K562 (cell line): ENCODE data around the gene CPEB1. TPM values are rescaled to one million over a fixed set of nuclear protein-coding genes. Genes with fewer than 3 reads are reported as not detected.

Experiments used
- BRD9 ChIP-seq: fragments of 450-650 bp; IDR thresholded peaks from 2 replicates; pipeline ENCODE4 v1.6.1; 2018; ENCODE audit warnings: low read depth; ENCODE audit not compliant: partially characterized antibody
- CBFB ChIP-seq: sonication (generic); formaldehyde crosslinking; IDR thresholded peaks from 2 replicates; pipeline ENCODE4 v1.4.0; 2020; ENCODE audit warnings: mild to moderate bottlenecking, missing genetic modification reagents
- ETV1 ChIP-seq: fragments of 450-650 bp; conservative IDR thresholded peaks from 2 replicates; pipeline ENCODE4 v1.6.1; 2016; ENCODE audit warnings: missing genetic modification characterization, control low read depth, low read depth, missing compliant biosample characterization
- MCM7 ChIP-seq, 2 experiments: fragments of 450-650 bp; IDR thresholded peaks; 2 replicates each; pipeline ENCODE4 v1.6.1; 2016 to 2018
- MECOM ChIP-seq: fragments of 250-450 bp; sonication (Bioruptor Pico); IDR thresholded peaks from 2 replicates; pipeline ENCODE4 v1.8.0; 2022; ENCODE audit warnings: inconsistent platforms
- MTA3 ChIP-seq: fragments of 450-650 bp; formaldehyde crosslinking; IDR thresholded peaks from 2 replicates; pipeline ENCODE4 v1.6.1; 2017; ENCODE audit warnings: mild to moderate bottlenecking, borderline replicate concordance
- TCF7 ChIP-seq: sonication (generic); IDR thresholded peaks from 2 replicates; pipeline ENCODE4 v1.6.1; 2016; ENCODE audit warnings: antibody characterized with exemption, borderline replicate concordance
- ZC3H8 ChIP-seq: fragments of 450-650 bp; IDR thresholded peaks from 2 replicates; pipeline ENCODE4 v1.6.1; 2017
- polyA plus RNA-seq, 8 experiments: library from polyadenylated mRNA; depleted of rRNA in 4 of 8; stranded (reverse) in 5 of 8; unstranded in 3 of 8; fragments of >200 nt; fragmentation: Nextera tagmentation in 2 of 8; fragmentation: Illumina TruSeq in 1 of 8; extraction: Ambion mirVana in 2 of 8; extraction: Trizol in 1 of 8; gene quantifications; 2 replicates each; pipeline versions ENCODE4 v1.2.1 to v1.2.3, GENCODE V29; 2011 to 2014; ENCODE audit warnings: inconsistent platforms in 1 of 8, missing spikeins in 1 of 8
- total RNA-seq, 7 experiments: library from RNA; depleted of rRNA in 6 of 7; stranded (reverse); fragments of >200 nt in 6 of 7; fragmentation: Illumina TruSeq in 2 of 7; extraction: Trizol in 2 of 7; gene quantifications; 2 replicates each; pipeline versions ENCODE4 v1.2.1 to v1.2.3, GENCODE V29; 2011 to 2021; ENCODE audit warnings: low replicate concordance in 1 of 7
- TF ChIP-seq, protein P1 (sequence below): fragments of 250-450 bp; sonication (Bioruptor Pico); IDR thresholded peaks from 2 replicates; pipeline ENCODE4 v1.5.0; 2020; ENCODE audit warnings: mild to moderate bottlenecking, borderline replicate concordance
- TF ChIP-seq, protein P2 (sequence below): IDR thresholded peaks from 3 replicates; pipeline ENCODE4 v1.6.1; 2011; ENCODE audit warnings: borderline replicate concordance, mild to moderate bottlenecking, moderate library complexity; ENCODE audit not compliant: insufficient read length; ENCODE audit errors: extremely low read depth
- TF ChIP-seq, protein P3 (sequence below): fragments of 250-450 bp; sonication (Bioruptor Pico); IDR thresholded peaks from 2 replicates; pipeline ENCODE4 v1.5.0; 2021
- TF ChIP-seq, protein P4 (sequence below): fragments of 450-650 bp; conservative IDR thresholded peaks from 2 replicates; pipeline ENCODE4 v1.6.1; 2016; ENCODE audit warnings: missing genetic modification characterization, low read depth, mild to moderate bottlenecking, control low read depth, missing compliant biosample characterization
- TF ChIP-seq, protein P5 (sequence below), 2 experiments: IDR thresholded peaks; 2 replicates each; pipeline ENCODE4 v1.6.1; 2011; ENCODE audit warnings: borderline replicate concordance in 1 of 2, control low read depth in 1 of 2, low read depth in 1 of 2, low read length in 1 of 2, mild to moderate bottlenecking in 1 of 2, mixed read lengths in 1 of 2, moderate library complexity in 1 of 2; ENCODE audit not compliant: insufficient read depth in 1 of 2, insufficient read length in 1 of 2, poor library complexity in 1 of 2, severe bottlenecking in 1 of 2; ENCODE audit errors: extremely low read depth in 1 of 2

The CPEB1 gene
- total and polyA plus RNA-seq, 9 of the 15 experiments (the other 6 are each of a cell fraction or from before 2014, with no cell fraction given), result 2.2 to 13.4 (median 9.7) TPM

DNA sequence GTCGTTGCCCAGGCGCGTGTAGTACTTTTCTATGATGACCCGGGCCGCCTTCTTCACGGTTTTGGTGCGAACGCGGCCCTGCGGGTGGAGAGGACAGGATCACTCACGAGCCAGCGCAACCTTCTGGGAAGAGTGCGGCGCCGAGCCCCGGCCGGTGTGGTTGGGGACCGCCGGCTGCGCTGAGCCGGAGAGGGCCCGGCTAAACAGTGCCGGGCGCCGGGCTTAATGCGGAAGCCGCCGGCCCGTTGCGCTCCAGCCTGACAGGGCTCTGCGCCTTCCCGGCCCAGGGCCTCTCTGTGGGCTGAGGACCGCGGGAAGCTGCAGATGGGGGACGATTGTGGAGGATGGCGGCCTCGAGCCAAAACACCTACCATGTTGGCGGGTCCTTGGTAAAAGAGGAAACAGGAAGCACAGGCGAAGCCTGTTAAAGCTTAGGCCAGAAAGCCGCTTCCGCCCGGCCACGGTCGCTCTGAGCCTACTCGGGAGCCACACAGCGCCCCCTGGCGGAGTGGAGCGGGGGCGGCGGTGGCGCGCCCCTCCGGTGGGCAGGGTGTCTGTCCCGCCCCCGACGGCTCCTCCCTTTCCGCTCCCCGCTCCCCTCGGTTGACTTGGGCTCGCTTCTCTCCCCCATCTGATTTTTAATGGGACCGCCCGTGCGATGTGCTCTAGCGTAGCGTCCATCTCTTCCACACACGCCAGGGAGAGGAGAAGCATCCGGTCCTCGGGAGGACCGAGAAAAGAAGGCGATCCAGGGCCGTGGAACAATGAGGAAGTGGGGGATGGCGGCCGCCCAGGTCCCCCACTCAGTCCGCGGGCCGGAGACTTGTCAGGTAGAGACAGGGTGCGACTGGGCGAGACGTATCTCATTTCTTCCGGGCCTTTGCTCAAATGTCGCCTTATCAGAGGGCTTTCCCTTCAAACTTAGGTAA lies 106.8 kb downstream of the CPEB1 start, which contains the start of gene RPS17 (continued):
- TF ChIP-seq, protein P1, sequence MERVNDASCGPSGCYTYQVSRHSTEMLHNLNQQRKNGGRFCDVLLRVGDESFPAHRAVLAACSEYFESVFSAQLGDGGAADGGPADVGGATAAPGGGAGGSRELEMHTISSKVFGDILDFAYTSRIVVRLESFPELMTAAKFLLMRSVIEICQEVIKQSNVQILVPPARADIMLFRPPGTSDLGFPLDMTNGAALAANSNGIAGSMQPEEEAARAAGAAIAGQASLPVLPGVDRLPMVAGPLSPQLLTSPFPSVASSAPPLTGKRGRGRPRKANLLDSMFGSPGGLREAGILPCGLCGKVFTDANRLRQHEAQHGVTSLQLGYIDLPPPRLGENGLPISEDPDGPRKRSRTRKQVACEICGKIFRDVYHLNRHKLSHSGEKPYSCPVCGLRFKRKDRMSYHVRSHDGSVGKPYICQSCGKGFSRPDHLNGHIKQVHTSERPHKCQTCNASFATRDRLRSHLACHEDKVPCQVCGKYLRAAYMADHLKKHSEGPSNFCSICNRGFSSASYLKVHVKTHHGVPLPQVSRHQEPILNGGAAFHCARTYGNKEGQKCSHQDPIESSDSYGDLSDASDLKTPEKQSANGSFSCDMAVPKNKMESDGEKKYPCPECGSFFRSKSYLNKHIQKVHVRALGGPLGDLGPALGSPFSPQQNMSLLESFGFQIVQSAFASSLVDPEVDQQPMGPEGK, result no peak
- TF ChIP-seq BRD9 (peak; percentile 96), MTA3 (peak; percentile 95), MECOM (CRISPR knock-in tag) (peak; percentile 52; the same call in 1 of the 2 replicates), ETV1 (tag) (peak; percentile 93), CBFB (CRISPR knock-in tag) (no peak), ZC3H8 (no peak), TCF7 (no peak), MCM7 (IDR thresholded peaks at IDR 0.05) (no peak)
- TF ChIP-seq, protein P2, sequence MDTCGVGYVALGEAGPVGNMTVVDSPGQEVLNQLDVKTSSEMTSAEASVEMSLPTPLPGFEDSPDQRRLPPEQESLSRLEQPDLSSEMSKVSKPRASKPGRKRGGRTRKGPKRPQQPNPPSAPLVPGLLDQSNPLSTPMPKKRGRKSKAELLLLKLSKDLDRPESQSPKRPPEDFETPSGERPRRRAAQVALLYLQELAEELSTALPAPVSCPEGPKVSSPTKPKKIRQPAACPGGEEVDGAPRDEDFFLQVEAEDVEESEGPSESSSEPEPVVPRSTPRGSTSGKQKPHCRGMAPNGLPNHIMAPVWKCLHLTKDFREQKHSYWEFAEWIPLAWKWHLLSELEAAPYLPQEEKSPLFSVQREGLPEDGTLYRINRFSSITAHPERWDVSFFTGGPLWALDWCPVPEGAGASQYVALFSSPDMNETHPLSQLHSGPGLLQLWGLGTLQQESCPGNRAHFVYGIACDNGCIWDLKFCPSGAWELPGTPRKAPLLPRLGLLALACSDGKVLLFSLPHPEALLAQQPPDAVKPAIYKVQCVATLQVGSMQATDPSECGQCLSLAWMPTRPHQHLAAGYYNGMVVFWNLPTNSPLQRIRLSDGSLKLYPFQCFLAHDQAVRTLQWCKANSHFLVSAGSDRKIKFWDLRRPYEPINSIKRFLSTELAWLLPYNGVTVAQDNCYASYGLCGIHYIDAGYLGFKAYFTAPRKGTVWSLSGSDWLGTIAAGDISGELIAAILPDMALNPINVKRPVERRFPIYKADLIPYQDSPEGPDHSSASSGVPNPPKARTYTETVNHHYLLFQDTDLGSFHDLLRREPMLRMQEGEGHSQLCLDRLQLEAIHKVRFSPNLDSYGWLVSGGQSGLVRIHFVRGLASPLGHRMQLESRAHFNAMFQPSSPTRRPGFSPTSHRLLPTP, result no peak
- TF ChIP-seq, protein P3, sequence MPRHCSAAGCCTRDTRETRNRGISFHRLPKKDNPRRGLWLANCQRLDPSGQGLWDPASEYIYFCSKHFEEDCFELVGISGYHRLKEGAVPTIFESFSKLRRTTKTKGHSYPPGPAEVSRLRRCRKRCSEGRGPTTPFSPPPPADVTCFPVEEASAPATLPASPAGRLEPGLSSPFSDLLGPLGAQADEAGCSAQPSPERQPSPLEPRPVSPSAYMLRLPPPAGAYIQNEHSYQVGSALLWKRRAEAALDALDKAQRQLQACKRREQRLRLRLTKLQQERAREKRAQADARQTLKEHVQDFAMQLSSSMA (CRISPR knock-in tag), result no peak
- TF ChIP-seq, protein P4, sequence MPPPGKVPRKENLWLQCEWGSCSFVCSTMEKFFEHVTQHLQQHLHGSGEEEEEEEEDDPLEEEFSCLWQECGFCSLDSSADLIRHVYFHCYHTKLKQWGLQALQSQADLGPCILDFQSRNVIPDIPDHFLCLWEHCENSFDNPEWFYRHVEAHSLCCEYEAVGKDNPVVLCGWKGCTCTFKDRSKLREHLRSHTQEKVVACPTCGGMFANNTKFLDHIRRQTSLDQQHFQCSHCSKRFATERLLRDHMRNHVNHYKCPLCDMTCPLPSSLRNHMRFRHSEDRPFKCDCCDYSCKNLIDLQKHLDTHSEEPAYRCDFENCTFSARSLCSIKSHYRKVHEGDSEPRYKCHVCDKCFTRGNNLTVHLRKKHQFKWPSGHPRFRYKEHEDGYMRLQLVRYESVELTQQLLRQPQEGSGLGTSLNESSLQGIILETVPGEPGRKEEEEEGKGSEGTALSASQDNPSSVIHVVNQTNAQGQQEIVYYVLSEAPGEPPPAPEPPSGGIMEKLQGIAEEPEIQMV (tag), result peak; percentile 97
- TF ChIP-seq, protein P5, sequence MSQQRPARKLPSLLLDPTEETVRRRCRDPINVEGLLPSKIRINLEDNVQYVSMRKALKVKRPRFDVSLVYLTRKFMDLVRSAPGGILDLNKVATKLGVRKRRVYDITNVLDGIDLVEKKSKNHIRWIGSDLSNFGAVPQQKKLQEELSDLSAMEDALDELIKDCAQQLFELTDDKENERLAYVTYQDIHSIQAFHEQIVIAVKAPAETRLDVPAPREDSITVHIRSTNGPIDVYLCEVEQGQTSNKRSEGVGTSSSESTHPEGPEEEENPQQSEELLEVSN (IDR thresholded peaks at IDR 0.05; ENCODE audit: borderline replicate concordance in 1 of 2, extremely low read depth in 1 of 2, insufficient read depth in 1 of 2, insufficient read length in 1 of 2, low read depth in 1 of 2, low read length in 1 of 2, poor library complexity in 1 of 2, severe bottlenecking in 1 of 2), result peak in 1 of 2 experiments; percentile 30
